ENCODE data around the gene STRBP.

DNA sequence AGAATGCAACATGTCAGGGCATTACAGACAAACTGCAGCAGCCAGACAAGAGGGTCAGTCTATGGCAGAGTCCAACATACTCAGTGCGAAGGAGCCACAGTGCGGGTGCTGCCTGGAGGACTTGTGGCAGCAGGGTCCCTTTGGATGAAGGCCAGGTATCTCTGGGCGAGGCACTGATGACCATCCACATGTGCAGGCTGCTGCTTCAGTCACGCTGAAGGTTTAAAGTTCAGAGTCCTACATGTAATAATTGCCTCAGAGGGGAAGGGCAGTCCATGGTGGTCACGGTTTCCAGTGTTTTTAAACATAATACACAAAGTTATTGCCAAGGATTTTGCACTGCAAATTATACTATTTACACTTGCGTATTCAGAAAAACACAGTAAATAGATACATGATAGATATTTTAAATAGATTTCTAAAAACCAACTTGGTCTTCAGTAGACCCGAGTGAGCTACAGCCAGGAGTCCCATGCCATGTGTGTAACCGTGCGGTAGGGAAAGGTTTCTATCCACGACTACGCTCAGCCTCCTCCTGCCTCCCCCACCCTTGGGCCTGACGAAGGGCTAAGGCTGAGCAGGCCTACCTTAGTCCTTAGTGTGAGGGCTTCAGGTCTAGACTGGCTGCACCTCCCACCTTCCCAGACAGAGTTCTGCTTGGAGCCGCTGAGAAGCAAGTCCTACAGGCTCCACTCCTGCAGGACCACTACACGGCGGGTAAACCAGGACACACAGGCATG, 158.7 kb downstream of the STRBP start:
- TF ChIP-seq, protein P1, sequence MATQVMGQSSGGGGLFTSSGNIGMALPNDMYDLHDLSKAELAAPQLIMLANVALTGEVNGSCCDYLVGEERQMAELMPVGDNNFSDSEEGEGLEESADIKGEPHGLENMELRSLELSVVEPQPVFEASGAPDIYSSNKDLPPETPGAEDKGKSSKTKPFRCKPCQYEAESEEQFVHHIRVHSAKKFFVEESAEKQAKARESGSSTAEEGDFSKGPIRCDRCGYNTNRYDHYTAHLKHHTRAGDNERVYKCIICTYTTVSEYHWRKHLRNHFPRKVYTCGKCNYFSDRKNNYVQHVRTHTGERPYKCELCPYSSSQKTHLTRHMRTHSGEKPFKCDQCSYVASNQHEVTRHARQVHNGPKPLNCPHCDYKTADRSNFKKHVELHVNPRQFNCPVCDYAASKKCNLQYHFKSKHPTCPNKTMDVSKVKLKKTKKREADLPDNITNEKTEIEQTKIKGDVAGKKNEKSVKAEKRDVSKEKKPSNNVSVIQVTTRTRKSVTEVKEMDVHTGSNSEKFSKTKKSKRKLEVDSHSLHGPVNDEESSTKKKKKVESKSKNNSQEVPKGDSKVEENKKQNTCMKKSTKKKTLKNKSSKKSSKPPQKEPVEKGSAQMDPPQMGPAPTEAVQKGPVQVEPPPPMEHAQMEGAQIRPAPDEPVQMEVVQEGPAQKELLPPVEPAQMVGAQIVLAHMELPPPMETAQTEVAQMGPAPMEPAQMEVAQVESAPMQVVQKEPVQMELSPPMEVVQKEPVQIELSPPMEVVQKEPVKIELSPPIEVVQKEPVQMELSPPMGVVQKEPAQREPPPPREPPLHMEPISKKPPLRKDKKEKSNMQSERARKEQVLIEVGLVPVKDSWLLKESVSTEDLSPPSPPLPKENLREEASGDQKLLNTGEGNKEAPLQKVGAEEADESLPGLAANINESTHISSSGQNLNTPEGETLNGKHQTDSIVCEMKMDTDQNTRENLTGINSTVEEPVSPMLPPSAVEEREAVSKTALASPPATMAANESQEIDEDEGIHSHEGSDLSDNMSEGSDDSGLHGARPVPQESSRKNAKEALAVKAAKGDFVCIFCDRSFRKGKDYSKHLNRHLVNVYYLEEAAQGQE (IDR thresholded peaks at IDR 0.05; ENCODE audit: insufficient read depth in 1 of 2, low read depth in 2 of 2, low read length in 2 of 2), result no peak
- no peak for TF ChIP-seq SIN3A (IDR thresholded peaks at IDR 0.05; ENCODE audit: borderline replicate concordance, insufficient read depth, low read length)

Data from PFSK-1 (cell line).